Measurements from ENCODE around the gene CD58.

Gene CD58

GRCh38 chr1:116546354-116546977, 24.4 kb downstream of the CD58 start:
- DNase-seq (ENCODE audit: extremely low read depth in 1 of 2, low read depth in 1 of 2) = no peak

- DNase-seq (ENCODE audit: extremely low read depth in 1 of 2, low read depth in 1 of 2) = no peak
Measured at GRCh38 chr1:116545359-116545705, 25.5 kb downstream of the CD58 start.

- no peak for DNase-seq (ENCODE audit: extremely low read depth in 1 of 2, low read depth in 1 of 2)
Measured at GRCh38 chr1:116544588-116545358, 26.1 kb downstream of the CD58 start.

DNA sequence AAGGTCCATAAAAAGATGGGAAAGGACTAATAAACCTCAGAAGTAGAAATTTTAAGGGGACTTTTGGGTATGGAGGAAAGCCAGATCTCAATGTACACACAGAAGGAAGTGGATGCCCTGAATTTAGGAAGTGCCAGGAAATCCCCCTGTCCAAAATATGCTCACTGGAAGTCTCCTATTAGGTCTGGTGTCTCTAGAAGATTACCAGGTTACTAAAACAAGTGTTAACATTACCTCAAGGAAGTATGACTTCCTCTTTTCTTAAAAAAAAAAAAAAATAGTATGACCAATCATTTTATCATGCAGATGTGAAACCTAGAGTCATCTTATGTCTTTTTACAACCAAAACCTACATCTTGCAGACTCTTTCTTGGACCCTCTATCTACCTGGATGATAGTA, 30.7 kb downstream of the CD58 start:
- no peak for DNase-seq (ENCODE audit: extremely low read depth in 1 of 2, low read depth in 1 of 2)

DNA sequence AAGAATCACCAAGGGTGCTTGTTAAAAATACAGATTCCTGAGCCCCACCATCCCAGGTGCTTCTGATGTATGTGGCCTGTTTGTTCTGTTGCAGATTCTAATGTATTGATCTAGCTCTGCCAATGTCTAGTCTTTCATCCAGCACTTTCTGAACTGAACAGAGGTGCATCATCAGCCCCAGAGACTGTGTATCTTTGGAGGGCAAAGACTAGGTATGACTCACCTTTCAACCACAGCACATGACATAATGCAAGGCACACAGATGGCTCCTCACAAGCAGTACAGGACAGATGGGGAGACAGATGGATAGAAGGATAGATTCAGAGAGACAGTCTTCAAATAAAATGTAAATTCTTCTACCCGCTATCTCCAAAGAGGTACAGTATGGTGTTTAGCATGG, 32.3 kb downstream of the CD58 start:
- DNase-seq (ENCODE audit: extremely low read depth in 1 of 2, low read depth in 1 of 2) = no peak

DNA sequence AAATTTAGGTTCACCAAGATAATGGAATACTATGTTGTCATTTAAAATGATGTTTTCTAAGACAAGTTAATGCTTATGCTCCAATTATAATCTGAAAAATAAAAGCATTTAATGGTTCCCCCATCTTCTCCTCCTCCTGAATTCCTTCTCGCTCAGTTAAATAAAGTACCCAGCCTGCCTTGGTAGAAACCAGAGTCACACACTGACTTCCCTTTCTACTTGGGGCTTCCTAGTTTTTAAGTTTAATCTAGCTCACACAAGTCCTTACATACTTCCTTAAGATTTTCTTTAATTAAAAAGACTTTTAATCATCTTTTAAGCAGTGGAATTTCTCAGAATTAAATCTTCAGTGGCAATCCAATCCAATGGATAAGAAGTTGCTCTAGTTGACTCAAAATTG, 32.9 kb downstream of the CD58 start:
- DNase-seq (ENCODE audit: extremely low read depth in 1 of 2, low read depth in 1 of 2) = no peak

DNA sequence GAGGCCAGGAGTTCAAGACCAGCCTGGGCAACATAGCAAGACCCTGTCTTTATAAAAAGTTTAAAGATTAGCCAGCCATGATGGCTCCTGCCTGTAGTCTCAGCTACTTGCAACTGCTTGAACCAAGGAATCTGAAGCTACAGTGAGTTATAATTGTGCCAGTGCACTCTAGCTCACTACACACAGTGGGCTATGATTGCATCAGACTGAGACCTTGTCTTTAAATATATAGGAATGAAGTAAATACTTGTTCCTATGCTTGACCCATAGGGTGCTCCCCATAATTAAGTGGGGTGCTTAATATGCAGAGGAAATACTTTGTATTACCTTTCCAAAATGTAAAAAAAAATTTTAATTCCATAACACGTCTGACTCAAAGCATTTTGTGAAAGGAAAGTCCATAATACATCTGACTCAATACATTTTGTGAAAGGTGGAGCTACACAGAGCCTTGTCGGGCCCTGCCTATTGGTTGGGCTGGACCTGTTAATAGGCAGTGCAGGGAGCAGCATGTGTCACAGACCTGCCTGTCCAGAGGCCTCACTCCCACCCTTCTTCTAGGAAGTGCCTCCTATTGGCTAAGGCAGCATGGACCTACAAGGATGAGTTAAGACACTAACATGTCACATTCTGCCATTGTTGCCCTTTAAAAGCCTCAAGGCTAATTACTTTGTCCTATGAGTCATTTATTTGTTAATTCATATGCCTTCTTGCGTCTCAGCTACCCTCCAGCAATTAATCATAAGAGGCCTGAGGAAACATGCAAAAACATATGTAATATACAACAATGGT, 33.6 kb downstream of the CD58 start:
- DNase-seq (ENCODE audit: extremely low read depth in 1 of 2, low read depth in 1 of 2) = no peak

GRCh38 chr1:116534014-116534739, 36.6 kb downstream of the CD58 start:
- no peak for DNase-seq (ENCODE audit: extremely low read depth in 1 of 2, low read depth in 1 of 2)

- no peak for DNase-seq (ENCODE audit: extremely low read depth in 1 of 2, low read depth in 1 of 2)
Measured at GRCh38 chr1:116533429-116533820, 37.4 kb downstream of the CD58 start.

- DNase-seq (ENCODE audit: extremely low read depth in 1 of 2, low read depth in 1 of 2) = no peak
Measured at GRCh38 chr1:116532671-116533428, 38.0 kb downstream of the CD58 start.

DNA sequence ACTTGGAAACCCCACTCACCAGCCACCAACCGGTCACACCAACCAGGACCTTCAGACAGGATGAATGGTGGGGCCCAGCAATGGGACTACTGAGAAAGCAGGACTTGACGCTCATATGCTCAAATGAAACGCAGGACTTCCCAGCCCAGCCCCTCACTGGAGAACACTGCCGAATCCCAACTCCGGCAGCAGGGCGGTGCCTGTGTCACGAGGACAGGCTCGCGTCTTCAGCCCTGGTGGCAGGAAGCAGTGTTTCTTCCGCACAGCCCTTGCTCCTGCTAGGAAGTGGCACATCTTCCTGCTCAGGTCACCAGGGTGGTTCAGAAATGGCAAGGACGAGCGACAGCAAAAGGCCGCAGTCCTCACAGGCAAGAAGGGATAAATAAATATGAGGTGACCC, 38.9 kb downstream of the CD58 start:
- no peak for DNase-seq (ENCODE audit: extremely low read depth in 1 of 2, low read depth in 1 of 2)

DNA sequence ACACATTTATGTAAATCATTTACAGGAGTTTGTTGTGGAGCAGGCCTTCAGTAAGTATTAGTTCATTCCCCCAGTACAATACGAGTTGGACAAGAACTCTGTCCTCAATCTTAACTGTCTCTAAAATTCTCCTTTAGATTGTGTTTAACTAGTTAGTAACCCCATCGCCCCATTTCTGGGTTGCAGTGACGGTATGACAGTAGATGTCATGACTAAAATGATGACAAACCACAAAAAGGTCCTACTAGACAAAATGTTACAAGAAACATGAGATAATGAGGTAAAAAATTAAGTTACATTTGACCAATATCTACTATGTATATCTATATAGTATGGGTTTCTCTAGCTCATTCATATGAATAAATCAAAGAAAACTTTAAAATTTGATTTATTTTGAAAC, 41.1 kb downstream of the CD58 start:
- no peak for DNase-seq (ENCODE audit: extremely low read depth in 1 of 2, low read depth in 1 of 2)

GRCh38 chr1:116529199-116529631, 41.6 kb downstream of the CD58 start:
- no peak for DNase-seq (ENCODE audit: extremely low read depth in 1 of 2, low read depth in 1 of 2)

DNA sequence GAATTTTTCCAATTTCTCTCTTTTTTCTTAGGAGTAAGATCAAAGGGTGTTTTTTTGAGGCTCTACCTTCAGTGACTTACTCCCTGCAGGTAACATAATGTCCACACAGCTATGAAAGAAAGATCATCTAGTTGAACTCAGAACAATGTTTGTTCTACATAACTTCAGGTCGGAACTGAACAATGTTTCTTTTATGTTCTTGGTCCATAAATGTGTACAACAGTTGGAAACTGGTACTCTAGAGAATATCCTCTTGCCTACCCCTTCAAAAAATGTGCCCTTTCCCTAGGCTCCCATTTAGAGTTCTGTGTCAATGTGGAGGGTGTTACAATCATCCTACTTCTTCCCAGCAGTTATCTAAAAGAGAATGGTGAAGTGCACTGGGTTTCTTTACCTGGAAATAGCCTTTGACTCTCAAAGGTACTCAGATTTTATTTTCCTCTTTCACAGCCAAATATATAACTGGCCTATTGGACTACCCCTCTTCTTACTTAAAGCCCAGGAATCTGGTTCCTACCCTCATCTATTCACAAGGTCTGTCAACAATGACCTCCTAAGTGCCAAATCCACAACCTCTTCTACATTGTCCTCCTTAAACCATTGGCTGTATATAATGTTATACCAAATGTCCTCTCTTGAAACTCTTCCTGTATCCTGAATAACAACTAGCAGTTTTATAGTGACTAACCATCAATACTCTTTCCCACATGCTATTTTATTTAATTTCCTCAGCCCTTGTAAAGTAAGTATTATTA, 42.3 kb downstream of the CD58 start:
- DNase-seq (ENCODE audit: extremely low read depth in 1 of 2, low read depth in 1 of 2) = no peak

DNA sequence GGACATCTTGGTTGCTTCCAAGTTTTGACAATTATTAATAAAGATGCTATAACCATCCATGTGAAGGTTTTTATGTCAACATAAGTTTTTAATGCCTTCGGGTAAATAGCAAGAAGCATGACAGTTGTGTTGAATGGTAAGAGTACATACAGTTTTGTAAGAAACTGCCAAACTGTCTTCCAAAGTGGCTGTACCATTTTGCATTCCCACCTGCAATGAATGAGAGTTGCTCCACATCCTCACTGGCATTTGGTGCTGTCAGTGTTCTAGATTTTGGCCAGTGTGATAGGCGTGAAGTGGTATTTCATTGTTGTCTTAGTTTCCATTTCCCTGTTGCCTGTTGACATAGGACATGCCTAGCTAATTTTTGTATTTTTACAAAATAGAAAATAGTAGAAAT, 45.4 kb downstream of the CD58 start:
- no peak for DNase-seq (ENCODE audit: extremely low read depth in 1 of 2, low read depth in 1 of 2)

DNA sequence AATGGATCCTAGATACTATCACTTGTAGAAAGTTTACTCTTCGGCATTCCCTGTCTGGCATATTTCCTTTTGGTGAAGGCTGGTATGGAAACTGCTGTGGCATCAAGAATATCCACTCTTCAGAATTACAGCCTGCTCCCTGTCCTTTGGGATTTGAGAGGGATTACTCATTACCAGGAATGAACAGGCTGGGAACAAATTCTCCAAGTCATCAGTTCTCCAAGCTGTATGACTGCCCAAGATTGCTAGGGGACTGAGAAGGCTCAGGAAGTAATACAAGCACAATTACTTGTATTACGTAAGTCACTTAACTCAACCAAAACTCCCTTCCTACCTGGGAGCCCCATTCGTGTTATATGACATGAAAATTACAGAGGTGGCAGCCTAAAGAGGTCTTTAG, 49.6 kb downstream of the CD58 start:
- no peak for DNase-seq (ENCODE audit: extremely low read depth in 1 of 2, low read depth in 1 of 2)

- DNase-seq (ENCODE audit: extremely low read depth in 1 of 2, low read depth in 1 of 2) = no peak
Measured at GRCh38 chr1:116518400-116518799, 52.4 kb downstream of the CD58 start.

- DNase-seq (ENCODE audit: extremely low read depth in 1 of 2, low read depth in 1 of 2) = no peak
Measured at GRCh38 chr1:116516631-116517030, 54.2 kb downstream of the CD58 start.

DNA sequence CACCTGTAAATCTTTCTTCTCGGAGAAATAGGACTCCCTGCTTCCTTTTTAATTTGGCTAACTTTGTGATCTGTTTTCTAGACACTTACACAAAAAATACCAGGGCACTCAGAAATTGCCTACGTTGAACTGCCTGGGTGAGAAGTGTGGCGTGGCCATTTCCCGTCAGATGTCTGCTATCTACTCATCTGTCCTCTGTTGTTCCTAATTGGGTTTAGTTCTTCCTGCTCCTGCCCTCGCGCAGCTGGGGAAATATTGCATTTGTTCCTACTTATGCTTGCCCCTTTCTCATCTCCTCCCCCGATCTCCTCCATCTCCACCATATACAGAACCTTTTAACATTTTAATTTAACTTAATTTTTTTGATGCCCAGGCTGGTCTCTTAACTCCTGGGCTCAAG, 55.1 kb downstream of the CD58 start:
- no peak for DNase-seq (ENCODE audit: extremely low read depth in 1 of 2, low read depth in 1 of 2)

Data from activated CD8-positive, alpha-beta memory T cell treated with anti-CD3 and anti-CD28 coated beads for 1 hour (primary cell).